GM18951 (cell line): ENCODE results near the gene ZNF45.
"Not testable (repeated sequence)": the region's sequence is repeated elsewhere in the genome, so short reads cannot be mapped to it uniquely, and the experiment has no call there.

Experiments
- POLR2A ChIP-seq: IDR thresholded peaks from 4 replicates; pipeline ENCODE4 v1.6.1; 2011; ENCODE audit warnings: mild to moderate bottlenecking; ENCODE audit not compliant: insufficient read length, insufficient read depth; ENCODE audit errors: extremely low read depth
- in situ Hi-C: fragments of 300-500 bp; cut with MboI; formaldehyde crosslinking; loops from one replicate; pipeline ENCODE4 v1.12.0; 2022; ENCODE audit warnings: low sequenced_read_pairs, mixed read lengths, inconsistent platforms; ENCODE audit not compliant: unreplicated experiment

Gene ZNF45

DNA sequence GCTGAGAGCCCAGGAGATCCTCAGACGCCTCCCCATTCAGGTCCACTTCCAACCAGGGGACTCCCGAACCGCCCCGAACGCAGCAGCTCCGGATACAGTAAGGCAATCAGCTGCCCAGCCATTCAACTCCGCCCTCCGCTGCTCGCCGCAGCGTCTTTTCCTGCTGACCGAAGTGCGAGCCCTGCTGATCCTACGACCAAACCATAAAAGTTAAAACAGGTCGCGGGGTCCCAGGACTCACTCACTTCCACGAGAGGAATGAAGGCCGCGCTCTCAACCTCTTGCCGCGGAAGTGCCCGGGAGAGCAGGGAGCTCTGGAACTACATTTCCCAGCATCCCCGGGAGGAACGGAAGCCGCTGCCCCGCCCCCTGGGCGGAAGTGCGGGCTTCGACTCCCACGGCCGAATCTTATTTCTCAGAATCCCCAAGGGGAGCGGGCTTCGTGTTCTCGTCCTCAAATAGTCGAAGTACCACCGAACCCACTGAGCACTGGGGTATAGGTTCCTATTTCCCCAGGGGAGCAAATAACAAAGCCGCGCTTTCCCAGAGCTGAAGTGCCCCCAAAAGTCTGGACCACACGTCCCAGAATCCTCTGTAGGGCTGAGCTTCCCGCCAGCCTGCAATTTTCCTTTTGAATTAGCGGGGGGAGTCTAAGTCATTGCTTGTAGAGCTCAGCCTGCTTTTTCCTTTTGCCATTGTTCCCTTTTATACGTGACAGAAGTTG lies at the start of gene ZNF45:
Gene ZNF45 (minus strand): TSS at position 298 of the 724 bp plus-strand sequence. CDS start 13,097 bp downstream, outside the sequence.
- peak; percentile 64 for TF ChIP-seq POLR2A
- in situ Hi-C loops: no loop called here

DNA sequence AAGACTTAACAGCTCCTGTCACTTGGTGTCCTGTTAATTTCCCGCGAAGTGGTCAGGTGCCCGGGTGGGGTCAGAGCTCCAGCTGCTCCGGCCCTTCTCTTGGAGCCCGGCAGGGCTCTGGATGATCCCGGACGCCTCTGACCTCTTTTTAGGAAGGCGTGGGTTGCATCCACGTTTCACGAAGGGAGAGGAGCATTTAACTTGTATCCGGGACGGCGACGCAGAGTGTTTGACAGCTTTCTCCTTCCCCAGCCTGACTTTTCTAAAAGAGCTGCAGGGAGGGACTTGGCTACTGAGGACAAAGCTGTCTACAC lies 49.6 kb upstream of the ZNF45 start:
- in situ Hi-C loops: no loop called here
- no peak for TF ChIP-seq POLR2A

GRCh38 chr19:43983912-43984686 lies 49.0 kb upstream of the ZNF45 start, which contains the start of gene ZNF155:
Gene ZNF155 (plus strand): TSS chr19:43984188. CDS start chr19:43988544, 4,356 bp downstream.
- peak; percentile 57 for TF ChIP-seq POLR2A

GRCh38 chr19:43983544-43983911 lies 48.4 kb upstream of the ZNF45 start:
- in situ Hi-C loops: no loop called here
- TF ChIP-seq POLR2A: no peak

More at GRCh38 chr19:43983912-43984686, 49.0 kb upstream of the ZNF45 start, which contains the start of gene ZNF155:
- in situ Hi-C loops: no loop called here

DNA sequence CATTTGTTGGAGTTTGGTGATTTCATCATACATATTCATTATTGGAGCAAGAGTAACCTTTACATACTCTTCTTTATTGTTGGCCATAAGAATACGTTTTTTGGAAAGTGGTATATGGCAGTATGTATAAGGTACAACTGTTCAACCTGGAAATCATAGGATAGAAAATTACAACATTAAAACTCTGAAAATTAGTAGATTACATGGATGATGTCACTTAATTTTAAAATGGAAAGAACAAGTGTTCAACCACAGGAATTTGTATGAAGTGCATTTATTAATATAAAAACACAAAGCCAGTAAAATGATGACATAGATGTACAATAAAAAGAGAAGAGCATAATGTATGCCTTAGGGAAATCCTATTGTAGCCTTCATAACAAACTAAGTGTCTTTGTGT lies 41.6 kb upstream of the ZNF45 start:
- TF ChIP-seq POLR2A: no peak
- in situ Hi-C loops: no loop called here

DNA sequence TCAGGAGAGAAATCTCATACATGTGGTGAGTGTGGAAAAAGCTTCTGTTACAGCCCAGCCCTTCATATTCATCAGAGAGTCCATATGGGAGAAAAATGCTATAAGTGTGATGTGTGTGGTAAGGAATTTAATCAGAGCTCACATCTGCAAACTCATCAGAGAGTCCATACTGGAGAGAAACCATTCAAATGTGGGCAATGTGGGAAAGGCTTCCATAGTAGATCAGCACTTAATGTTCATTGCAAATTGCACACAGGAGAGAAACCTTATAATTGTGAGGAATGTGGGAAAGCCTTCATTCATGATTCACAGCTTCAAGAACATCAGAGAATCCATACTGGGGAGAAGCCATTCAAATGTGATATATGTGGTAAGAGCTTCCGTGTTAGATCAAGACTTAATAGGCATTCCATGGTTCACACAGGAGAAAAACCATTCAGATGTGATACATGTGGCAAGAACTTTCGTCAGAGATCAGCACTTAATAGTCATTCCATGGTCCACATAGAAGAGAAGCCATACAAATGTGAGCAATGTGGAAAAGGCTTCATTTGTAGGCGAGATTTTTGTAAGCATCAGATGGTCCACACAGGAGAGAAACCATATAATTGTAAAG lies 31.1 kb upstream of the ZNF45 start:
- no peak for TF ChIP-seq POLR2A

GRCh38 chr19:43960411-43960810 lies 25.3 kb upstream of the ZNF45 start:
- in situ Hi-C loops: no loop called here
- no peak for TF ChIP-seq POLR2A

More for the DNA sequence above, 31.1 kb upstream of the ZNF45 start:
- in situ Hi-C loops: no loop called here

DNA sequence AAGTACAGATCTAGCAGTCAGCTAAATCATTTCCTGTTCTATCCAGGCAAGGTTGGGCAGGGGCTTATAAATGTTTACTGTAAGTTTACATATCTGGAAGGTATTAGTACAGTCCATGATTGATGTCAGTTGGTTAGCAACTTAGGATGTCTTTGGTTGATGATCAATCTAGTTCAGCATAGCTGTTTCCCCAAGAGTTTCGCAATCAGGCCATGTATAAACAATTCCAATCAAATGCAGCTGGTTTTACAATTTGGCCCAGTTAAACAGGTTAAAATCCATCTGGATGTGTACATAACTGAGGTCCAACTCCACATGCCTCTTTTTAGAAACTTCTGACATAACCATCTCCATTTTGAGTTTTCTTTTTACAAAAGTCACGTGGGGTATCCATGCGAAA lies 22.8 kb upstream of the ZNF45 start:
- in situ Hi-C loops: no loop called here
- TF ChIP-seq POLR2A: no peak

DNA sequence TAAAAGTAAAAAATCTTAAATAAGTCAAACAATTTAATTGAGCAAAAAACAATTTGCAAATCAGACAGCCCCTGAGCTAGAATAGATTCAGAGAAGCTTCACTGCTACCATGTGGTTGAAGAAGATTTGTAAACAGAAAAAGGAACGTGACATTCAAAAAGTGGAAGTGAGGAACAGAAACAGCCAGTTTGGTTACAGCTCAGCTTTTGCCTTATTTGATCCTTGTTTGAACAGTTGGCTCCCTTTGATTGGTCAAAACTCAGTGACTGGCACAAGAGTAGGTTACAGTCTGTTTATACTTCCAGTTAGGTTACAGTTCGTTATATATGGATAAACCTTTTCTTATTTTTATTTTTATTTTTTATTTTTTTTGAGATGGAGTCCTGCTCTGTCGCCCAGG lies 21.7 kb upstream of the ZNF45 start:
- in situ Hi-C loops: no loop called here
- no peak for TF ChIP-seq POLR2A

DNA sequence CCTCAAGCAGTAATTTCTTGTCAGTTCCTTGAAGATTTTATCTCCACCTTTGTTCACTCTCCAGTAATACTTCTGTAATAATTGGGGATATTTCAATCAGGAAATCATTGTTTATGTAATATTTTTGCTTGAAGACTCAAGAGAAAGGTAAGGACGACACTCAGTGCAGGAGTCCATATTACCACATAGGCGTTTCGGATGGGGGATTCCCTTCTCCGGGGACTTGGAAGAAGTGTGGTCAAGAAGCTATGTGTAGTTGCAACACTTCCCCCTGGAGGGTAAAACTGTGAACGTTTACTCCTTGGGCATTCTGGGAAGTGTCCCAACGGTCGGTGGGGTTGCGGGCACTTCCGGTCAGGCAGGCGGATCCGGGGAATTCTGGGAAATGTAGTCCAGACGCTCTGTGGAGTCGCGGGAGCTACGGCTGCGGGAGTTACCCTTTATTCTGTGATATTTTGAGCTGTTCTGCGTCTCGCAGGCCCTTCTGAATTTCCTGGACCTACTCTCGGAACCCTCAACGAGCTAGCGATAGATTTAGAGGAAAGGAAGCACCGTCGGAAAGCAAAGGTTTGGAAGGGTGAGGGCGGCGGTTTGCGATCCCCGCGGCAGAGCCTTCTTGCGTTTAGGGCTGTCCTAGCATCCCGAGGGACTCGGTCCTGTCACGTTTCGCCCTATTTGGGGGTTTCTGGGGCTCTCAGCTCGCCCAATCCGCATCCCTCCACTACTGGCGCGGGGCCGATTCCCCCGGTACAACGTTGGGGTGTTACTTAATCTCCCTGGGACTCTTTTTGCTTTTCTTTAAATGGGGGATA lies 16.0 kb upstream of the ZNF45 start, which contains the start of gene ZNF221:
Gene ZNF221 (plus strand): TSS at position 395 of the 812 bp plus-strand sequence. CDS start 11,499 bp downstream, outside the sequence.
- TF ChIP-seq POLR2A: peak; percentile 46
- in situ Hi-C loops: no loop called here

DNA sequence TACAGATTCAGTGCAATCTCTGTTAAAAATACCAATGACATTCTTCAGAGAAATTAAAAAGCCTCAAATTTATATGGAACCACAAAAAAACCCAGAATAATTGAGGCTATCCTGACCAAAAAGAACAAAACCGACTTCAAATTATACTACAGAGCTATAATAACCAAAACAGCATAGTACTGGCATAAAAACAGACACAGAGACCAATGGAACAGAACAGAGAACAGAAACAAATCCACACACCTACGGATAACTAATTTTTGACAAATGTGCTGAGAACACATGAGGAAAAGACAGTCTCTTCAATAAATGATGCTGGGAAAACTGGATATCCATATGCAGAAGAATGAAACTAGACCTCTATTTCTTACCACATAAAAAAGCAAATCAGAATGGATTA lies 14.7 kb upstream of the ZNF45 start:
- in situ Hi-C loops: not testable (repeated sequence)

DNA sequence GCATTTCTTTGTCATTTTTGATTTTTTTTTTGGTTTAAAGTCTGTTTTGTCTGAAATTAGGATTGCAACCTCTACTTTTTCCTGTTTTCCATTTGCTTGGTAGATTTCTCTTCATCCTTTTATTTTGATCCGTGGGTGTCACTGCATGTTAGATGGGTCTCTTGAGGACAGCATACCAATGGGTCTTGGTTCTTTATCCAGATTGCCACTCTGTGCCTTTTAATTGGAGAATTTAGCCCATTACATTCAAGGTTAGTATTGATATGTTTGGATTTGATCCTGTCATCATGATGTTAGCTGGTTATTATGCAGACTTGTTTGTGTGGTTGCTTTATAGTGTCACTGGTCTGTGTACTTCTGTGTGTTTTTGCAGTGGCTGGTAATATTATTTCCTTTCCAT lies 12.3 kb upstream of the ZNF45 start:
- in situ Hi-C loops: not testable (repeated sequence)

DNA sequence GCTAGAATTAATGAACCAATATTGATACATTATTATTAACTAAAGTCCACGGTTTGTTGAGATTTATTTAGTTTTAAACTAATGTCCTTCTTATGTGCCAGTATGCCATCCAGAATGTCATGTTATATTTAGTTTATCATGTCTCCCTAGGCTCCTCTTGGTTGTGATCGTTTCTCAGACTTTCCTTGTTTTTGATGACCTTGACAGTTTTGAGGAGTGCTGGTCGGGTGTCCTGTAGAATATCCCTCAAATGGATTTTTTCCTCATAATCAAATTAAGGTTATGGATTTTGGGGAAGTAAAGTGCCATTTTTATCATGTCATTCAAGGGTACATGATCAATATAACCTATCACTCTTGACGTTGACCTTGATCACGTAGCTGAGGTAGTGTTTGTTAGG lies 6.1 kb upstream of the ZNF45 start:
- in situ Hi-C loops: no loop called here
- no peak for TF ChIP-seq POLR2A
